Astrocyte (in vitro differentiated cells and primary cell): ENCODE measurements around the gene SRSF9. TPM values are rescaled to one million over a fixed set of nuclear protein-coding genes. Genes with fewer than 3 reads are reported as not detected.
A peak's percentile ranks its signal among the peaks of the same experiment; 100 is the strongest.

Experiments used
- DNase-seq: peaks from one replicate; pipeline ENCODE4 v3.0.0-alpha.2; 2010; ENCODE audit warnings: low read depth
- FAIRE-seq: peaks from 2 replicates; lab custom pipeline; 2011; peaks lifted over from hg19 to GRCh38; lab: Jason Lieb, UNC
- H2AFZ ChIP-seq: 2 replicates; pipeline ENCODE4 v1.6.0; 2012; ENCODE audit warnings: low read depth, low read length, inconsistent platforms
- H3K27ac ChIP-seq: 2 replicates; pipeline ENCODE4 v1.5.1; 2011; ENCODE audit warnings: low read depth, low read length, inconsistent platforms
- H3K27me3 ChIP-seq: 2 replicates; pipeline ENCODE4 v1.6.0; 2011; ENCODE audit warnings: low read length, inconsistent platforms; ENCODE audit not compliant: insufficient read depth
- H3K36me3 ChIP-seq: 2 replicates; pipeline ENCODE4 v1.5.1; 2011; ENCODE audit warnings: low read length, inconsistent platforms; ENCODE audit not compliant: insufficient read depth
- H3K4me1 ChIP-seq: 2 replicates; pipeline ENCODE4 v1.5.1; 2011; ENCODE audit warnings: low read length, inconsistent platforms; ENCODE audit not compliant: insufficient read depth
- H3K4me2 ChIP-seq: 2 replicates; pipeline ENCODE4 v1.6.0; 2012; ENCODE audit warnings: low read length, inconsistent platforms
- H3K4me3 ChIP-seq: 2 replicates; pipeline ENCODE4 v1.5.1; 2011; ENCODE audit warnings: low read depth, mild to moderate bottlenecking, low read length, inconsistent platforms; ENCODE audit not compliant: insufficient read depth
- H3K79me2 ChIP-seq: 2 replicates; pipeline ENCODE4 v1.6.0; 2012; ENCODE audit warnings: mild to moderate bottlenecking, low read length, inconsistent platforms; ENCODE audit not compliant: insufficient read depth
- H3K9ac ChIP-seq: 2 replicates; pipeline ENCODE4 v1.6.0; 2012; ENCODE audit warnings: mild to moderate bottlenecking, low read length, inconsistent platforms
- H3K9me3 ChIP-seq: 2 replicates; pipeline ENCODE4 v1.5.1; 2012; ENCODE audit warnings: low read depth, mild to moderate bottlenecking, low read length, inconsistent platforms; ENCODE audit not compliant: insufficient read depth
- H4K20me1 ChIP-seq: 2 replicates; pipeline ENCODE4 v1.6.0; 2012; ENCODE audit warnings: low read length, inconsistent platforms; ENCODE audit not compliant: insufficient read depth
- H3K27ac Mint-ChIP-seq: one replicate; pipeline ENCODE4 v1.8.0; 2021; ENCODE audit warnings: mild to moderate bottlenecking, mixed read lengths; ENCODE audit not compliant: unreplicated experiment
- H3K27me3 Mint-ChIP-seq: one replicate; pipeline ENCODE4 v1.8.0; 2021; ENCODE audit warnings: low read depth, mixed read lengths; ENCODE audit not compliant: unreplicated experiment
- H3K36me3 Mint-ChIP-seq: one replicate; pipeline ENCODE4 v1.8.0; 2021; ENCODE audit warnings: low read depth, mixed read lengths; ENCODE audit not compliant: unreplicated experiment
- H3K4me1 Mint-ChIP-seq: one replicate; pipeline ENCODE4 v1.8.0; 2021; ENCODE audit warnings: low read depth, mixed read lengths; ENCODE audit not compliant: unreplicated experiment
- H3K4me3 Mint-ChIP-seq: one replicate; pipeline ENCODE4 v1.8.0; 2021; ENCODE audit warnings: mild to moderate bottlenecking, moderate library complexity, mixed read lengths; ENCODE audit not compliant: unreplicated experiment
- H3K9me3 Mint-ChIP-seq: one replicate; pipeline ENCODE4 v1.8.0; 2021; ENCODE audit warnings: mild to moderate bottlenecking, mixed read lengths; ENCODE audit not compliant: unreplicated experiment
- CTCF ChIP-seq: IDR thresholded peaks from 2 replicates; pipeline ENCODE4 v1.5.1; 2011; ENCODE audit warnings: low read depth, mild to moderate bottlenecking, inconsistent platforms, low read length, moderate library complexity; ENCODE audit not compliant: insufficient read depth
- EZH2 ChIP-seq: IDR thresholded peaks from 2 replicates; pipeline ENCODE4 v1.6.1; 2012; ENCODE audit warnings: mild to moderate bottlenecking, low read length, inconsistent platforms; ENCODE audit not compliant: insufficient read depth
- total RNA-seq: library from RNA; stranded (reverse); gene quantifications from 2 replicates; pipeline ENCODE4 v1.2.1, GENCODE V29; 2021

SRSF9 gene
- total RNA-seq, 1 donor from 2014 or later = 223 TPM

- Histone ChIP-seq H3K4me1 (no peaks in the 10 kb centered on the region), H3K9me3 (no peaks in the 10 kb centered on the region), H3K4me2 (no peak overlapping the region), H3K27ac (no peak overlapping the region), H3K9ac (no peak overlapping the region), H3K27me3 (no peaks in the 10 kb centered on the region), H3K4me3 (no peak overlapping the region), H3K36me3 (peaks cover 6% of the 10 kb centered on the region), H2AFZ (no peak overlapping the region), H4K20me1 (no peaks in the 10 kb centered on the region), H3K79me2 (no peaks in the 10 kb centered on the region)
- TF ChIP-seq CTCF (no peak), EZH2 (no peak)
- Mint-ChIP-seq H3K27me3 (no peaks in the 10 kb centered on the region), H3K36me3 (peaks cover 13% of the 10 kb centered on the region), H3K9me3 (no peaks in the 10 kb centered on the region), H3K4me3 (no peak overlapping the region), H3K27ac (no peak overlapping the region), H3K4me1 (no peaks in the 10 kb centered on the region)
- DNase-seq (no peak), FAIRE-seq (no peak)
These were observed 44.5 kb upstream of the SRSF9 start for GRCh38 chr12:120514002-120514401.

- no peaks in the 10 kb centered on the region for H3K9me3 Mint-ChIP-seq
- no peaks in the 10 kb centered on the region for H3K27me3 Mint-ChIP-seq
- no peaks in the 10 kb centered on the region for H3K4me1 Mint-ChIP-seq
- H3K4me2 ChIP-seq = no peak overlapping the region
- H3K27ac ChIP-seq = no peak overlapping the region
- H2AFZ ChIP-seq = no peak overlapping the region
- H3K79me2 ChIP-seq = no peaks in the 10 kb centered on the region
- H3K9ac ChIP-seq = no peak overlapping the region
- H3K4me3 ChIP-seq = no peak overlapping the region
- H3K4me3 Mint-ChIP-seq = peak overlapping the region; percentile 66
- H3K36me3 Mint-ChIP-seq = peaks cover 8% of the 10 kb centered on the region
- no peaks in the 10 kb centered on the region for H4K20me1 ChIP-seq
- no peak for TF ChIP-seq CTCF
- TF ChIP-seq EZH2 = no peak
- H3K9me3 ChIP-seq = no peaks in the 10 kb centered on the region
- DNase-seq (no peak), FAIRE-seq (no peak)
- peak overlapping the region; percentile 47 for H3K27ac Mint-ChIP-seq
- H3K4me1 ChIP-seq = no peaks in the 10 kb centered on the region
- no peaks in the 10 kb centered on the region for H3K27me3 ChIP-seq
- peaks cover 5% of the 10 kb centered on the region for H3K36me3 ChIP-seq
These were observed 39.0 kb upstream of the SRSF9 start for GRCh38 chr12:120508537-120508936.

DNA sequence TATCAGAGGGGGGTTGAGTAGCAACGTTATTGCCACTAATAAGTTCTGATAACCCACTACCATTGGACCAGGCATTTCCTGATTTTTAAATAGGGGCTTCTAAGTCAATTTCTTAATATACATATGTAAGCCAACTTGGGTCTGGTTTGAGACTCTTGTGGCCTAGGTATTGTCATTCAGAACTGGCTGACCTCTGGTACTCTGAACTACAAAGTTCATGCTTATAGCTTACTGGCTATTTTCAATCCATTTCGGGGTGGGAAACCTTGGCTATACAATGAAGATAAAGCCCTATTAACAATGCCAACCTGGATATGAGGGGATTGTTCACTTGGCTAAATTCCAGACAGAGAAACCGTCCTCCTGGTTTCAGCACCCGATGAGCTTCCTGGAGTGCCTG is 35.0 kb upstream of the SRSF9 start:
- TF ChIP-seq EZH2 (no peak), CTCF (no peak)
- no peak overlapping the region for H3K4me3 Mint-ChIP-seq

More for the DNA sequence above, 35.0 kb upstream of the SRSF9 start:
- no peak overlapping the region for H2AFZ ChIP-seq
- DNase-seq (no peak), FAIRE-seq (no peak)
- no peaks in the 10 kb centered on the region for H3K27me3 ChIP-seq
- H3K36me3 Mint-ChIP-seq = peaks cover 10% of the 10 kb centered on the region
- H3K9ac ChIP-seq = no peak overlapping the region
- no peaks in the 10 kb centered on the region for H4K20me1 ChIP-seq
- H3K27me3 Mint-ChIP-seq = no peaks in the 10 kb centered on the region
- H3K4me1 ChIP-seq = no peaks in the 10 kb centered on the region
- no peaks in the 10 kb centered on the region for H3K9me3 Mint-ChIP-seq
- H3K4me3 ChIP-seq = no peak overlapping the region
- H3K4me1 Mint-ChIP-seq = no peaks in the 10 kb centered on the region
- peaks cover 2% of the 10 kb centered on the region for H3K36me3 ChIP-seq
- H3K27ac Mint-ChIP-seq = no peak overlapping the region
- no peaks in the 10 kb centered on the region for H3K79me2 ChIP-seq
- H3K9me3 ChIP-seq = no peaks in the 10 kb centered on the region
- no peak overlapping the region for H3K4me2 ChIP-seq
- no peak overlapping the region for H3K27ac ChIP-seq
